ENCODE results near the gene SCUBE1. TPM values are rescaled to one million over a fixed set of nuclear protein-coding genes. Genes with fewer than 3 reads are reported as not detected.

Gene SCUBE1
- total and polyA plus RNA-seq, 2 donors: 0.30 to 0.52 TPM

- no peak for DNase-seq (ENCODE audit: low read depth in 6 of 9, low spot score in 9 of 9)
- WGBS: 98% methylated on average over 9 of the region's 9 CpGs
- Histone ChIP-seq H3K4me3 (ENCODE audit: low read length in 2 of 2) (no peak overlapping the region), H3K9me3 (ENCODE audit: control insufficient read depth in 2 of 2, insufficient read depth in 1 of 2, low read length in 1 of 2) (peaks cover 0 to 2% of the 10 kb centered on the region in 2 donors), H3K4me1 (ENCODE audit: control insufficient read depth in 2 of 2, insufficient read depth in 2 of 2, low read length in 2 of 2) (no peaks in the 10 kb centered on the region), H3K27ac (ENCODE audit: low read depth in 1 of 2, low read length in 1 of 2) (no peak overlapping the region), H3K27me3 (ENCODE audit: control insufficient read depth in 2 of 2, insufficient read depth in 1 of 2, low read length in 1 of 2) (no peaks in the 10 kb centered on the region), H3K36me3 (ENCODE audit: control insufficient read depth in 2 of 2, insufficient read depth in 2 of 2, low read length in 1 of 2) (peaks cover 40 to 52% of the 10 kb centered on the region in 2 donors)
Observed at GRCh38 chr22:43173566-43173965, 169.6 kb downstream of the SCUBE1 start.

- Histone ChIP-seq H3K4me1 (ENCODE audit: control insufficient read depth in 2 of 2, insufficient read depth in 2 of 2, low read length in 2 of 2) (no peaks in the 10 kb centered on the region), H3K4me3 (ENCODE audit: low read length in 2 of 2) (no peak overlapping the region), H3K36me3 (ENCODE audit: control insufficient read depth in 2 of 2, insufficient read depth in 2 of 2, low read length in 1 of 2) (peaks cover 46 to 59% of the 10 kb centered on the region in 2 donors), H3K9me3 (ENCODE audit: control insufficient read depth in 2 of 2, insufficient read depth in 1 of 2, low read length in 1 of 2) (no peaks in the 10 kb centered on the region), H3K27me3 (ENCODE audit: control insufficient read depth in 2 of 2, insufficient read depth in 1 of 2, low read length in 1 of 2) (no peaks in the 10 kb centered on the region), H3K27ac (ENCODE audit: low read depth in 1 of 2, low read length in 1 of 2) (no peak overlapping the region)
- no peak for DNase-seq (ENCODE audit: low read depth in 6 of 9, low spot score in 9 of 9)
- WGBS: 99% methylated on average over 19 of the region's 19 CpGs
Observed at GRCh38 chr22:43172191-43172590, 171.0 kb downstream of the SCUBE1 start.

GRCh38 chr22:43171607-43172006 lies 171.6 kb downstream of the SCUBE1 start:
- Histone ChIP-seq H3K4me1 (ENCODE audit: control insufficient read depth in 2 of 2, insufficient read depth in 2 of 2, low read length in 2 of 2) (no peaks in the 10 kb centered on the region), H3K9me3 (ENCODE audit: control insufficient read depth in 2 of 2, insufficient read depth in 1 of 2, low read length in 1 of 2) (no peaks in the 10 kb centered on the region), H3K27ac (ENCODE audit: low read depth in 1 of 2, low read length in 1 of 2) (no peak overlapping the region), H3K36me3 (ENCODE audit: control insufficient read depth in 2 of 2, insufficient read depth in 2 of 2, low read length in 1 of 2) (peaks cover 46 to 63% of the 10 kb centered on the region in 2 donors), H3K4me3 (ENCODE audit: low read length in 2 of 2) (no peak overlapping the region), H3K27me3 (ENCODE audit: control insufficient read depth in 2 of 2, insufficient read depth in 1 of 2, low read length in 1 of 2) (no peaks in the 10 kb centered on the region)
- WGBS: 93% methylated on average over 12 of the region's 12 CpGs
- DNase-seq (ENCODE audit: low read depth in 6 of 9, low spot score in 9 of 9): no peak

GRCh38 chr22:43171019-43171491 lies 172.1 kb downstream of the SCUBE1 start:
- H3K36me3 ChIP-seq (ENCODE audit: control insufficient read depth in 2 of 2, insufficient read depth in 2 of 2, low read length in 1 of 2): peaks cover 44 to 63% of the 10 kb centered on the region in 2 donors
- H3K9me3 ChIP-seq (ENCODE audit: control insufficient read depth in 2 of 2, insufficient read depth in 1 of 2, low read length in 1 of 2): no peaks in the 10 kb centered on the region
- 84% methylated on average over 14 of the region's 14 CpGs for WGBS
- no peaks in the 10 kb centered on the region for H3K27me3 ChIP-seq (ENCODE audit: control insufficient read depth in 2 of 2, insufficient read depth in 1 of 2, low read length in 1 of 2)
- no peak for DNase-seq (ENCODE audit: low read depth in 6 of 9, low spot score in 9 of 9)
- H3K27ac ChIP-seq (ENCODE audit: low read depth in 1 of 2, low read length in 1 of 2): no peak overlapping the region
- H3K4me1 ChIP-seq (ENCODE audit: control insufficient read depth in 2 of 2, insufficient read depth in 2 of 2, low read length in 2 of 2): no peaks in the 10 kb centered on the region
- no peak overlapping the region for H3K4me3 ChIP-seq (ENCODE audit: low read length in 2 of 2)

GRCh38 chr22:43170131-43170480 lies 173.1 kb downstream of the SCUBE1 start:
- WGBS: 96% methylated on average over 9 of the region's 9 CpGs
- no peaks in the 10 kb centered on the region for H3K4me1 ChIP-seq (ENCODE audit: control insufficient read depth in 2 of 2, insufficient read depth in 2 of 2, low read length in 2 of 2)

GRCh38 chr22:43169310-43170130 lies 173.7 kb downstream of the SCUBE1 start:
- Histone ChIP-seq H3K4me1 (ENCODE audit: control insufficient read depth in 2 of 2, insufficient read depth in 2 of 2, low read length in 2 of 2) (peaks cover 0 to 3% of the 10 kb centered on the region in 2 donors), H3K27ac (ENCODE audit: low read depth in 1 of 2, low read length in 1 of 2) (no peak overlapping the region), H3K36me3 (ENCODE audit: control insufficient read depth in 2 of 2, insufficient read depth in 2 of 2, low read length in 1 of 2) (peaks cover 35 to 60% of the 10 kb centered on the region in 2 donors), H3K4me3 (ENCODE audit: low read length in 2 of 2) (no peak overlapping the region), H3K9me3 (ENCODE audit: control insufficient read depth in 2 of 2, insufficient read depth in 1 of 2, low read length in 1 of 2) (peaks cover 0 to under 1% of the 10 kb centered on the region in 2 donors), H3K27me3 (ENCODE audit: control insufficient read depth in 2 of 2, insufficient read depth in 1 of 2, low read length in 1 of 2) (peaks cover 0 to 6% of the 10 kb centered on the region in 2 donors)
- DNase-seq (ENCODE audit: low read depth in 6 of 9, low spot score in 9 of 9): no peak
- WGBS: 96% methylated on average over 23 of the region's 23 CpGs

More at GRCh38 chr22:43170131-43170480, 173.1 kb downstream of the SCUBE1 start:
- Histone ChIP-seq H3K4me3 (ENCODE audit: low read length in 2 of 2) (no peak overlapping the region), H3K36me3 (ENCODE audit: control insufficient read depth in 2 of 2, insufficient read depth in 2 of 2, low read length in 1 of 2) (peaks cover 40 to 62% of the 10 kb centered on the region in 2 donors), H3K9me3 (ENCODE audit: control insufficient read depth in 2 of 2, insufficient read depth in 1 of 2, low read length in 1 of 2) (no peaks in the 10 kb centered on the region), H3K27me3 (ENCODE audit: control insufficient read depth in 2 of 2, insufficient read depth in 1 of 2, low read length in 1 of 2) (peaks cover 0 to 2% of the 10 kb centered on the region in 2 donors), H3K27ac (ENCODE audit: low read depth in 1 of 2, low read length in 1 of 2) (no peak overlapping the region)
- DNase-seq (ENCODE audit: low read depth in 6 of 9, low spot score in 9 of 9): no peak

- H3K4me3 ChIP-seq (ENCODE audit: low read length in 2 of 2): no peak overlapping the region
- no peak for DNase-seq (ENCODE audit: low read depth in 6 of 9, low spot score in 9 of 9)
- H3K36me3 ChIP-seq (ENCODE audit: control insufficient read depth in 2 of 2, insufficient read depth in 2 of 2, low read length in 1 of 2): peaks cover 31 to 55% of the 10 kb centered on the region in 2 donors
- H3K27me3 ChIP-seq (ENCODE audit: control insufficient read depth in 2 of 2, insufficient read depth in 1 of 2, low read length in 1 of 2): peaks cover 2 to 14% of the 10 kb centered on the region in 2 donors
- 96% methylated on average over 25 of the region's 25 CpGs for WGBS
- H3K4me1 ChIP-seq (ENCODE audit: control insufficient read depth in 2 of 2, insufficient read depth in 2 of 2, low read length in 2 of 2): peaks cover 0 to 5% of the 10 kb centered on the region in 2 donors
- H3K9me3 ChIP-seq (ENCODE audit: control insufficient read depth in 2 of 2, insufficient read depth in 1 of 2, low read length in 1 of 2): peaks cover 0 to 3% of the 10 kb centered on the region in 2 donors
- no peak overlapping the region for H3K27ac ChIP-seq (ENCODE audit: low read depth in 1 of 2, low read length in 1 of 2)
Observed at GRCh38 chr22:43168471-43169309, 174.5 kb downstream of the SCUBE1 start.

- Histone ChIP-seq H3K36me3 (ENCODE audit: control insufficient read depth in 2 of 2, insufficient read depth in 2 of 2, low read length in 1 of 2) (peaks cover 22 to 41% of the 10 kb centered on the region in 2 donors), H3K4me1 (ENCODE audit: control insufficient read depth in 2 of 2, insufficient read depth in 2 of 2, low read length in 2 of 2) (peaks cover 0 to 7% of the 10 kb centered on the region in 2 donors), H3K27me3 (ENCODE audit: control insufficient read depth in 2 of 2, insufficient read depth in 1 of 2, low read length in 1 of 2) (peaks cover 2 to 21% of the 10 kb centered on the region in 2 donors), H3K9me3 (ENCODE audit: control insufficient read depth in 2 of 2, insufficient read depth in 1 of 2, low read length in 1 of 2) (peaks cover 0 to 3% of the 10 kb centered on the region in 2 donors), H3K4me3 (ENCODE audit: low read length in 2 of 2) (no peak overlapping the region), H3K27ac (ENCODE audit: low read depth in 1 of 2, low read length in 1 of 2) (no peak overlapping the region)
- WGBS: 98% methylated on average over 19 of the region's 19 CpGs
- DNase-seq (ENCODE audit: low read depth in 6 of 9, low spot score in 9 of 9): no peak
Observed at GRCh38 chr22:43167001-43167589, 176.1 kb downstream of the SCUBE1 start.

Measured in thymus (tissue), 11 donors.